Spleen (tissue), 11 donors: Measurements from ENCODE around the gene TNFRSF1B. TPM values are rescaled to one million over a fixed set of nuclear protein-coding genes. Genes with fewer than 3 reads are reported as not detected.
A peak's percentile ranks its signal among the peaks of the same experiment; 100 is the strongest.

Experiments
- DNase-seq: peaks from one replicate; pipeline ENCODE4 v3.0.0-alpha.2; 2020
- H3K27ac ChIP-seq, 8 donors: fragments of 200-600 bp; sonication (generic) in 7 of 8; 1 replicate in 4 of 8; 2 replicates in 4 of 8; pipeline versions ENCODE4 v1.5.0 to v1.8.0; 2016 to 2021; ENCODE audit warnings: inconsistent platforms in 4 of 8, mild to moderate bottlenecking in 4 of 8, moderate library complexity in 1 of 8
- H3K27me3 ChIP-seq, 7 donors: fragments of 200-600 bp; sonication (generic) in 6 of 7; replicated peaks in 1 of 7; 1 replicate in 4 of 7; 2 replicates in 3 of 7; pipeline versions ENCODE4 v1.5.0 to v1.8.0; 2016 to 2021; ENCODE audit warnings: inconsistent platforms in 3 of 7, mild to moderate bottlenecking in 1 of 7
- H3K36me3 ChIP-seq, 6 donors: fragments of 200-600 bp; sonication (generic) in 5 of 6; 1 replicate in 4 of 6; 2 replicates in 2 of 6; pipeline versions ENCODE4 v1.5.0 to v1.8.0; 2016 to 2021; ENCODE audit warnings: inconsistent platforms in 2 of 6
- H3K4me1 ChIP-seq, 6 donors: fragments of 200-600 bp; sonication (generic) in 5 of 6; 1 replicate in 3 of 6; 2 replicates in 3 of 6; pipeline versions ENCODE4 v1.5.0 to v1.8.0; 2016 to 2021; ENCODE audit warnings: inconsistent platforms in 3 of 6
- H3K4me3 ChIP-seq, 8 donors: fragments of 200-600 bp; sonication (generic) in 7 of 8; 1 replicate in 4 of 8; 2 replicates in 4 of 8; pipeline versions ENCODE4 v1.5.0 to v1.8.0; 2016 to 2021; ENCODE audit warnings: inconsistent platforms in 4 of 8, mild to moderate bottlenecking in 4 of 8, moderate library complexity in 2 of 8
- H3K9me3 ChIP-seq, 8 donors: fragments of 200-600 bp; sonication (generic) in 7 of 8; 1 replicate in 4 of 8; 2 replicates in 4 of 8; pipeline versions ENCODE4 v1.5.0 to v1.8.0; 2016 to 2021; ENCODE audit warnings: inconsistent platforms in 4 of 8
- POLR2A ChIP-seq, 3 donors: fragments of 450-650 bp; IDR thresholded peaks; one replicate each; pipeline ENCODE4 v1.5.1; 2017; ENCODE audit warnings: antibody characterized with exemption in 3 of 3, mild to moderate bottlenecking in 1 of 3
- POLR2AphosphoS5 ChIP-seq, 3 donors: sonication (generic); formaldehyde crosslinking; IDR thresholded peaks; one replicate each; pipeline ENCODE4 v1.5.1; 2017; ENCODE audit warnings: antibody characterized with exemption in 3 of 3
- WGBS, 5 donors: extraction: QIAGEN DNeasy Blood & Tissue Kit in 3 of 5; methylation state at CpG; one replicate each; pipeline versions ENCODE4 v1.1.5 to v1.1.7; 2013 to 2018; 5-methylcytosine and 5-hydroxymethylcytosine counted together
- intact Hi-C: fragments of 100-400 bp; cut with DNase I; formaldehyde crosslinking; loops from one replicate; pipeline ENCODE4 v1.15.0; 2023; ENCODE audit warnings: low total_unique reads
- polyA plus RNA-seq, 3 donors: library from polyadenylated mRNA; stranded (reverse); fragments of 200-250 nt; gene quantifications; one replicate each; pipeline ENCODE4 v1.2.1, GENCODE V29; 2013
- total RNA-seq, 7 donors: library from RNA; depleted of rRNA in 3 of 7; stranded (reverse); fragments of >200 nt in 3 of 7; fragmentation: NEBNext Ultra II Directional in 4 of 7; extraction: Animal tissue kit (Norgen Biotek cat#: 25700) in 4 of 7; gene quantifications; one replicate each; pipeline versions ENCODE4 v1.1.0 to v1.2.1, GENCODE V29; 2016 to 2021
- TF ChIP-seq, protein P1 (sequence below), 11 experiments: fragments of 200-600 bp in 7 of 11; fragments of 450-650 bp in 4 of 11; sonication (generic) in 4 of 11; IDR thresholded peaks in 8 of 11; conservative IDR thresholded peaks in 3 of 11; 1 replicate in 7 of 11; 2 replicates in 4 of 11; pipeline versions ENCODE4 v1.4.0 to v1.8.0; 2016 to 2021; ENCODE audit warnings: antibody characterized with exemption in 11 of 11, inconsistent platforms in 4 of 11, mild to moderate bottlenecking in 1 of 11
- donor health status: healthy with polysubstance abuse.
- donor health status: DM: no; HTN: no; CAD: no; lungs with moderate emphysema.
- donor health status: DM: no; HTN: no; CAD: no.
- donor health status: Bipolar disorder and iron deficiency.
- donor health status: healthy.
- donor health status: DM: no; HTN: no; CAD: no.
- donor health status: DM: yes; HTN: yes; CAD: no.

Gene TNFRSF1B
- total and polyA plus RNA-seq, 10 donors: 28.5 to 233 (median 167) TPM

DNA sequence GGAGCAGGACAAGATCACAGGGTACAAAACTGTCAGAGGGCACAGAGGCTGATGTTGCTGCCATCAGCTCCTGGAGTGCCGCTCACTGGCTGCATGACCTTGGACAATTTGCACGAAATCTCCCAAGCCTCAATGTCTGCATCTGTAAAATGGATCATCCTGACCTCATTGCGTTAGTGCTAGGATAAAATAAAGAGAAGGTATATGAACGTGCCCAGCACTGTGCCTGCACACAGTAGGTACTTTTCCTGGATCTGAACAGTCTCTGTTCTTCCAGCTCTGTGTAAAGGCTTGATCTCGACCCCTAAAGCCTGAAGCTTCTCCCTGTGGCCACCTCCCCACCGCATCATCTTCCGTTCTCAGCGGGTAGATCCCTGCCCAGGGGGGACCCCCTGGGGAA lies 12.9 kb downstream of the TNFRSF1B start:
- peaks cover 63 to 100% (median 98%) of the 10 kb centered on the region in 6 donors for H3K4me1 ChIP-seq
- no peaks in the 10 kb centered on the region for H3K27me3 ChIP-seq
- H3K4me3 ChIP-seq: peak overlapping the region in 1 of 8 donors; percentile 52
- 85 to 91% (median 87%) methylated on average over 8 of the region's 8 CpGs for WGBS, 5 donors
- H3K9me3 ChIP-seq: no peaks in the 10 kb centered on the region
- no peak for TF ChIP-seq POLR2A (IDR thresholded peaks at IDR 0.05)
- TF ChIP-seq POLR2AphosphoS5 (IDR thresholded peaks at IDR 0.05): no peak
- TF ChIP-seq, protein P1, sequence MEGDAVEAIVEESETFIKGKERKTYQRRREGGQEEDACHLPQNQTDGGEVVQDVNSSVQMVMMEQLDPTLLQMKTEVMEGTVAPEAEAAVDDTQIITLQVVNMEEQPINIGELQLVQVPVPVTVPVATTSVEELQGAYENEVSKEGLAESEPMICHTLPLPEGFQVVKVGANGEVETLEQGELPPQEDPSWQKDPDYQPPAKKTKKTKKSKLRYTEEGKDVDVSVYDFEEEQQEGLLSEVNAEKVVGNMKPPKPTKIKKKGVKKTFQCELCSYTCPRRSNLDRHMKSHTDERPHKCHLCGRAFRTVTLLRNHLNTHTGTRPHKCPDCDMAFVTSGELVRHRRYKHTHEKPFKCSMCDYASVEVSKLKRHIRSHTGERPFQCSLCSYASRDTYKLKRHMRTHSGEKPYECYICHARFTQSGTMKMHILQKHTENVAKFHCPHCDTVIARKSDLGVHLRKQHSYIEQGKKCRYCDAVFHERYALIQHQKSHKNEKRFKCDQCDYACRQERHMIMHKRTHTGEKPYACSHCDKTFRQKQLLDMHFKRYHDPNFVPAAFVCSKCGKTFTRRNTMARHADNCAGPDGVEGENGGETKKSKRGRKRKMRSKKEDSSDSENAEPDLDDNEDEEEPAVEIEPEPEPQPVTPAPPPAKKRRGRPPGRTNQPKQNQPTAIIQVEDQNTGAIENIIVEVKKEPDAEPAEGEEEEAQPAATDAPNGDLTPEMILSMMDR (IDR thresholded peaks at IDR 0.05 in 8 of 11, conservative IDR thresholded peaks at IDR 0.05 in 3 of 11): no peak
- peak overlapping the region; percentile 55 to 99 (median 98) for H3K27ac ChIP-seq
- peaks cover 0 to 68% (median 0%) of the 10 kb centered on the region in 6 donors for H3K36me3 ChIP-seq
- intact Hi-C loops: no loop called here
- no peak for DNase-seq

- Histone ChIP-seq H3K36me3 (peaks cover 0 to 74% (median 0%) of the 10 kb centered on the region in 6 donors), H3K4me3 (peak overlapping the region in 1 of 8 donors; percentile 52), H3K4me1 (peaks cover 63 to 100% (median 98%) of the 10 kb centered on the region in 6 donors), H3K27me3 (no peaks in the 10 kb centered on the region), H3K9me3 (no peaks in the 10 kb centered on the region), H3K27ac (peak overlapping the region; percentile 38 to 99 (median 98))
- intact Hi-C loops: no loop called here
- 31 to 49% (median 37%) methylated on average over 10 of the region's 10 CpGs for WGBS, 5 donors
- TF ChIP-seq POLR2AphosphoS5 (IDR thresholded peaks at IDR 0.05): peak; percentile 75 to 88 (median 75)
- TF ChIP-seq, protein P1 (IDR thresholded peaks at IDR 0.05 in 8 of 11, conservative IDR thresholded peaks at IDR 0.05 in 3 of 11): no peak
- DNase-seq: peak; percentile 94
Observed at GRCh38 chr1:12180315-12180714, 13.5 kb downstream of the TNFRSF1B start.

- peak; percentile 82 for DNase-seq
- 50 to 83% (median 69%) methylated on average over 4 to 7 of the region's 7 CpGs for WGBS, 5 donors
- no peaks in the 10 kb centered on the region for H3K27me3 ChIP-seq
- H3K27ac ChIP-seq: peak overlapping the region; percentile 38 to 99 (median 98)
- H3K36me3 ChIP-seq: peaks cover 0 to 74% (median 0%) of the 10 kb centered on the region in 6 donors
- H3K9me3 ChIP-seq: no peaks in the 10 kb centered on the region
- intact Hi-C loops: no loop called here
- H3K4me3 ChIP-seq: peak overlapping the region in 1 of 8 donors; percentile 52
- TF ChIP-seq, protein P1 (IDR thresholded peaks at IDR 0.05 in 8 of 11, conservative IDR thresholded peaks at IDR 0.05 in 3 of 11): no peak
- TF ChIP-seq POLR2A (IDR thresholded peaks at IDR 0.05) (no peak), POLR2AphosphoS5 (IDR thresholded peaks at IDR 0.05) (no peak)
- H3K4me1 ChIP-seq: peaks cover 67 to 100% (median 98%) of the 10 kb centered on the region in 6 donors
Observed at GRCh38 chr1:12180903-12181302, 14.1 kb downstream of the TNFRSF1B start.

GRCh38 chr1:12181568-12181967 lies 14.8 kb downstream of the TNFRSF1B start:
- TF ChIP-seq POLR2A (IDR thresholded peaks at IDR 0.05): no peak
- TF ChIP-seq, protein P1 (IDR thresholded peaks at IDR 0.05 in 8 of 11, conservative IDR thresholded peaks at IDR 0.05 in 3 of 11): no peak
- no peak for TF ChIP-seq POLR2AphosphoS5 (IDR thresholded peaks at IDR 0.05)
- 87 to 95% (median 93%) methylated on average over 7 of the region's 7 CpGs for WGBS, 5 donors
- Histone ChIP-seq H3K36me3 (peaks cover 0 to 77% (median 0%) of the 10 kb centered on the region in 6 donors), H3K27ac (peak overlapping the region in 7 of 8 donors; percentile 95 to 99 (median 98)), H3K9me3 (no peaks in the 10 kb centered on the region), H3K27me3 (no peaks in the 10 kb centered on the region), H3K4me1 (peaks cover 67 to 100% (median 98%) of the 10 kb centered on the region in 6 donors), H3K4me3 (peak overlapping the region in 1 of 8 donors; percentile 52)
- DNase-seq: peak; percentile 76
- intact Hi-C loops: no loop called here
